Fibroblast of lung (primary cell): Measurements from ENCODE around the gene CCM2. TPM values are rescaled to one million over a fixed set of nuclear protein-coding genes. Genes with fewer than 3 reads are reported as not detected.

Experiments used
- DNase-seq, 2 donors: peaks; one replicate each; pipeline versions ENCODE4 v3.0.0 to v3.0.0-alpha.2; 2010; ENCODE audit warnings: low read depth in 2 of 2
- H2AFZ ChIP-seq: 2 replicates; pipeline ENCODE4 v1.5.1; 2012; ENCODE audit warnings: low read length, control low read depth, inconsistent platforms
- H3K27ac ChIP-seq: 2 replicates; pipeline ENCODE4 v1.5.1; 2011; ENCODE audit warnings: low read length, control low read depth; ENCODE audit not compliant: insufficient read depth
- H3K27me3 ChIP-seq: 2 replicates; pipeline ENCODE4 v1.5.1; 2011; ENCODE audit warnings: mild to moderate bottlenecking, low read length; ENCODE audit not compliant: control insufficient read depth, insufficient read depth
- H3K36me3 ChIP-seq: 2 replicates; pipeline ENCODE4 v1.5.1; 2011; ENCODE audit warnings: low read length; ENCODE audit not compliant: control insufficient read depth, insufficient read depth
- H3K4me1 ChIP-seq: 2 replicates; pipeline ENCODE4 v1.5.1; 2011; ENCODE audit warnings: low read length; ENCODE audit not compliant: control insufficient read depth, insufficient read depth; ENCODE audit errors: extremely low read depth
- H3K4me2 ChIP-seq: 2 replicates; pipeline ENCODE4 v1.5.1; 2011; ENCODE audit warnings: low read length, control low read depth; ENCODE audit not compliant: insufficient read depth; ENCODE audit errors: extremely low read depth
- H3K4me3 ChIP-seq, 4 experiments: fragments of 200-600 bp in 1 of 4; sonication (generic) in 1 of 4; replicated peaks in 1 of 4; 2 replicates each; pipeline ENCODE4 v1.5.1; 2011 to 2016; ENCODE audit warnings: low read length in 4 of 4, low read depth in 3 of 4, mild to moderate bottlenecking in 3 of 4, control low read depth in 2 of 4, inconsistent platforms in 1 of 4, mixed read lengths in 1 of 4; ENCODE audit not compliant: insufficient read depth in 1 of 4; ENCODE audit errors: control extremely low read depth in 1 of 4
- H3K79me2 ChIP-seq: 2 replicates; pipeline ENCODE4 v1.5.1; 2012; ENCODE audit warnings: mild to moderate bottlenecking, low read length, inconsistent platforms; ENCODE audit not compliant: control insufficient read depth, insufficient read depth
- H3K9ac ChIP-seq: 2 replicates; pipeline ENCODE4 v1.5.1; 2011; ENCODE audit warnings: mild to moderate bottlenecking, low read length, control low read depth; ENCODE audit not compliant: insufficient read depth
- H3K9me3 ChIP-seq: 2 replicates; pipeline ENCODE4 v1.5.1; 2012; ENCODE audit warnings: low read depth, low read length; ENCODE audit not compliant: control insufficient read depth, insufficient read depth
- H4K20me1 ChIP-seq: 2 replicates; pipeline ENCODE4 v1.5.1; 2011; ENCODE audit warnings: low read length; ENCODE audit not compliant: control insufficient read depth, insufficient read depth; ENCODE audit errors: extremely low read depth
- CTCF ChIP-seq, 2 donors: IDR thresholded peaks in 1 of 2; conservative IDR thresholded peaks in 1 of 2; 1 replicate in 1 of 2; 2 replicates in 1 of 2; pipeline ENCODE4 v1.5.1; 2011 to 2012; ENCODE audit warnings: low read length in 2 of 2, control low read depth in 1 of 2, inconsistent platforms in 1 of 2, low read depth in 1 of 2, mild to moderate bottlenecking in 1 of 2
- EZH2 ChIP-seq: IDR thresholded peaks from 2 replicates; pipeline ENCODE4 v1.5.1; 2012; ENCODE audit warnings: low read length, control low read depth, mild to moderate bottlenecking; ENCODE audit errors: missing control alignments
- polyA plus RNA-seq, 2 donors: library from polyadenylated mRNA; depleted of rRNA in 1 of 2; stranded (reverse) in 1 of 2; unstranded in 1 of 2; fragments of >200 nt; gene quantifications; 2 replicates each; pipeline ENCODE4 v1.2.1, GENCODE V29; 2011 to 2012; ENCODE audit warnings: missing spikeins in 1 of 2
- total RNA-seq: library from RNA; depleted of rRNA; stranded (reverse); fragments of >200 nt; gene quantifications from 2 replicates; pipeline ENCODE4 v1.2.1, GENCODE V29; 2014

The CCM2 gene
- total and polyA plus RNA-seq, 2 donors (not counting 1 experiment from before 2014, with no cell fraction given) = 27.8 to 52.4 TPM

GRCh38 chr7:45076946-45077345, 76.9 kb downstream of the CCM2 start:
- Histone ChIP-seq H3K79me2 (no peaks in the 10 kb centered on the region), H3K4me3 (no peak overlapping the region), H3K9ac (no peak overlapping the region), H4K20me1 (no peaks in the 10 kb centered on the region), H3K27me3 (no peaks in the 10 kb centered on the region), H3K36me3 (peaks cover 17% of the 10 kb centered on the region), H3K4me1 (no peaks in the 10 kb centered on the region), H2AFZ (no peak overlapping the region), H3K27ac (no peak overlapping the region), H3K4me2 (no peak overlapping the region), H3K9me3 (no peaks in the 10 kb centered on the region)
- DNase-seq = no peak
- no peak for TF ChIP-seq EZH2
- no peak for TF ChIP-seq CTCF (conservative IDR thresholded peaks at IDR 0.05 in 1 of 2, IDR thresholded peaks at IDR 0.05 in 1 of 2; ENCODE audit: low read depth in 1 of 2, low read length in 2 of 2)

GRCh38 chr7:45077579-45077978, 77.6 kb downstream of the CCM2 start:
- DNase-seq = no peak
- H3K79me2 ChIP-seq = no peaks in the 10 kb centered on the region
- H3K27ac ChIP-seq = no peak overlapping the region
- H3K36me3 ChIP-seq = peaks cover 17% of the 10 kb centered on the region
- H2AFZ ChIP-seq = no peak overlapping the region
- H3K9ac ChIP-seq = no peak overlapping the region
- H3K9me3 ChIP-seq = no peaks in the 10 kb centered on the region
- H3K4me2 ChIP-seq = no peak overlapping the region
- no peaks in the 10 kb centered on the region for H3K4me1 ChIP-seq
- H3K4me3 ChIP-seq = no peak overlapping the region
- no peak for TF ChIP-seq CTCF (conservative IDR thresholded peaks at IDR 0.05 in 1 of 2, IDR thresholded peaks at IDR 0.05 in 1 of 2; ENCODE audit: low read depth in 1 of 2, low read length in 2 of 2)
- TF ChIP-seq EZH2 = no peak
- no peaks in the 10 kb centered on the region for H4K20me1 ChIP-seq
- no peaks in the 10 kb centered on the region for H3K27me3 ChIP-seq

- Histone ChIP-seq H3K4me3 (no peak overlapping the region), H3K4me1 (no peaks in the 10 kb centered on the region), H3K27me3 (no peaks in the 10 kb centered on the region), H4K20me1 (no peaks in the 10 kb centered on the region), H3K4me2 (no peak overlapping the region), H3K9ac (no peak overlapping the region), H3K36me3 (peaks cover 14% of the 10 kb centered on the region), H2AFZ (no peak overlapping the region), H3K9me3 (no peaks in the 10 kb centered on the region), H3K79me2 (no peaks in the 10 kb centered on the region), H3K27ac (no peak overlapping the region)
- TF ChIP-seq CTCF (conservative IDR thresholded peaks at IDR 0.05 in 1 of 2, IDR thresholded peaks at IDR 0.05 in 1 of 2; ENCODE audit: low read depth in 1 of 2, low read length in 2 of 2) = no peak
- TF ChIP-seq EZH2 = no peak
- no peak for DNase-seq
Observed at GRCh38 chr7:45078125-45078681, 78.2 kb downstream of the CCM2 start.
